ENCODE data around the gene GGN. TPM values are rescaled to one million over a fixed set of nuclear protein-coding genes. Genes with fewer than 3 reads are reported as not detected.
A peak's percentile ranks its signal among the peaks of the same experiment; 100 is the strongest.

Gene GGN
- total and polyA plus RNA-seq, 12 donors = 0.13 to 0.57 (median 0.38) TPM; not detected in 6

DNA sequence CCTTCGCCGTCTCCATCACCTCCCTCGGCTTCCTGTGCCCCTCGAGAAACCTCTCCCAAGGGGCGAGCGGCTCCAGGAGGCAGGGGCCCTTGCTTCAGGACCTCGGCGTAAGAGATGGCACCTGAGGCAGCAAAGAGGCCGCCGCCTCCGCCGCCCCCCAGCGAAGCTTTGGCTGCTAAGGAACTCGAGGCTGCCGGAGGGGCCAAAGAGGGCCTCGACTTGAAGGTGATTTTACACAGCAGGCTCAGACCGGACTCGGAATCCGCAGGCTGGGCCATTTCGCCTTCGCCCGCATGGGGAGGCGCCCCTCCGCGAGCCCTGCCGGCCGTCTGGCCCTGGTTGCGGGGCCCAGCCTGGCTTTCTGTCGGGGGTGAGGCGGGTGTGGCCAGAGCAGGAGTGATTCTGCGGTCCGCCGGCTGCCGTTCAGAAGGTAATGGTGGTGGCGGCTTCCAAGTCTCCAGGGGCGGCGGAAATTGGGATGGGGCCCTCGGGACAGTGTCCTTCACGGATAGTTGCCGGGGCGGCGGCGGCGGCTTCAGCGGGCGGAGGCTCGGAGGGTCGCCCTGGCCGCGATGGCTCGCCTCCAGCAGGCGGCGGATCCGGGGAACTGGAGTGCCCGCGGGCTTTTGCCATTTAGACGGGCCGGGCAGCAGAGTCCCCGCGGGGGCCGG is 1.4 kb downstream of the GGN start:
- peaks cover 0 to 57% (median 0%) of the 10 kb centered on the region in 7 donors for H3K27me3 ChIP-seq
- TF ChIP-seq, protein P1, sequence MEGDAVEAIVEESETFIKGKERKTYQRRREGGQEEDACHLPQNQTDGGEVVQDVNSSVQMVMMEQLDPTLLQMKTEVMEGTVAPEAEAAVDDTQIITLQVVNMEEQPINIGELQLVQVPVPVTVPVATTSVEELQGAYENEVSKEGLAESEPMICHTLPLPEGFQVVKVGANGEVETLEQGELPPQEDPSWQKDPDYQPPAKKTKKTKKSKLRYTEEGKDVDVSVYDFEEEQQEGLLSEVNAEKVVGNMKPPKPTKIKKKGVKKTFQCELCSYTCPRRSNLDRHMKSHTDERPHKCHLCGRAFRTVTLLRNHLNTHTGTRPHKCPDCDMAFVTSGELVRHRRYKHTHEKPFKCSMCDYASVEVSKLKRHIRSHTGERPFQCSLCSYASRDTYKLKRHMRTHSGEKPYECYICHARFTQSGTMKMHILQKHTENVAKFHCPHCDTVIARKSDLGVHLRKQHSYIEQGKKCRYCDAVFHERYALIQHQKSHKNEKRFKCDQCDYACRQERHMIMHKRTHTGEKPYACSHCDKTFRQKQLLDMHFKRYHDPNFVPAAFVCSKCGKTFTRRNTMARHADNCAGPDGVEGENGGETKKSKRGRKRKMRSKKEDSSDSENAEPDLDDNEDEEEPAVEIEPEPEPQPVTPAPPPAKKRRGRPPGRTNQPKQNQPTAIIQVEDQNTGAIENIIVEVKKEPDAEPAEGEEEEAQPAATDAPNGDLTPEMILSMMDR (IDR thresholded peaks at IDR 0.05) = no peak
- ATAC-seq (peak in 1 of 8 donors; percentile 4), DNase-seq (no peak)
- peaks cover 0 to 51% (median 29%) of the 10 kb centered on the region in 9 donors for H3K36me3 ChIP-seq
- peak overlapping the region in 1 of 10 donors; percentile 87 for H3K27ac ChIP-seq
- no peaks in the 10 kb centered on the region for H3K9me3 ChIP-seq
- intact Hi-C loops (cut with DNase I) = no loop called here
- H3K4me1 ChIP-seq = peaks cover 15 to 47% (median 33%) of the 10 kb centered on the region in 9 donors
- H3K4me3 ChIP-seq = peak overlapping the region in 3 of 10 donors; percentile 57 to 64 (median 59)
- WGBS, 2 donors = 52 to 56% methylated on average over 61 of the region's 61 CpGs

DNA sequence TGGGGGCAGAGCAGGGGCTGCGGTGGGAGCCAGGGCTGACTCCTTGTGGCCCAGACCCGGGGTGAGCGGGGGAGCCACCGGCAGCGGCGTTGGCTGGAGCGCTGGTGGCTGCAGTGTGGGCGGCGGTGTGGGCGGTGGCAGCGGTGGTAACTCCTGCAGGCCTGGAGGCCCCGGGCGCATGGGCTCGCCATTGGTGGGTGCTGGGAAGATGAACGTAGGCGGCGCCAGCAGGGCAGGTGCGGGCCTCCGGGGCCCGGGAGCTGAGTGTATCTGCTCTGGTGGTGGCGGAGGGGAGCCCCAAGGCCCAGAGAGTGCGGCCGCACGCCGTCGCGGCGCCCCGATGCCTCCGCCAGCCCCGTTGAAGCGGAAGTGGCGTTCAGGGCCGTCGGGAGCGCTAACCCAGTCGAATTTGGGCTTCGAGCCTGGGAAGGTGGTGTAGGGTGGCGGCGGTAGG is 2.0 kb downstream of the GGN start:
- Histone ChIP-seq H3K36me3 (peaks cover 0 to 57% (median 35%) of the 10 kb centered on the region in 9 donors), H3K9me3 (no peaks in the 10 kb centered on the region), H3K27me3 (peaks cover 0 to 55% (median 0%) of the 10 kb centered on the region in 7 donors), H3K4me3 (no peak overlapping the region), H3K27ac (no peak overlapping the region), H3K4me1 (peaks cover 15 to 47% (median 33%) of the 10 kb centered on the region in 9 donors)
- TF ChIP-seq, protein P1 (IDR thresholded peaks at IDR 0.05) = no peak
- DNase-seq (no peak), ATAC-seq (no peak)
- 54 to 66% methylated on average over 33 to 40 of the region's 40 CpGs for WGBS, 2 donors
- intact Hi-C loops (cut with DNase I) = no loop called here

DNA sequence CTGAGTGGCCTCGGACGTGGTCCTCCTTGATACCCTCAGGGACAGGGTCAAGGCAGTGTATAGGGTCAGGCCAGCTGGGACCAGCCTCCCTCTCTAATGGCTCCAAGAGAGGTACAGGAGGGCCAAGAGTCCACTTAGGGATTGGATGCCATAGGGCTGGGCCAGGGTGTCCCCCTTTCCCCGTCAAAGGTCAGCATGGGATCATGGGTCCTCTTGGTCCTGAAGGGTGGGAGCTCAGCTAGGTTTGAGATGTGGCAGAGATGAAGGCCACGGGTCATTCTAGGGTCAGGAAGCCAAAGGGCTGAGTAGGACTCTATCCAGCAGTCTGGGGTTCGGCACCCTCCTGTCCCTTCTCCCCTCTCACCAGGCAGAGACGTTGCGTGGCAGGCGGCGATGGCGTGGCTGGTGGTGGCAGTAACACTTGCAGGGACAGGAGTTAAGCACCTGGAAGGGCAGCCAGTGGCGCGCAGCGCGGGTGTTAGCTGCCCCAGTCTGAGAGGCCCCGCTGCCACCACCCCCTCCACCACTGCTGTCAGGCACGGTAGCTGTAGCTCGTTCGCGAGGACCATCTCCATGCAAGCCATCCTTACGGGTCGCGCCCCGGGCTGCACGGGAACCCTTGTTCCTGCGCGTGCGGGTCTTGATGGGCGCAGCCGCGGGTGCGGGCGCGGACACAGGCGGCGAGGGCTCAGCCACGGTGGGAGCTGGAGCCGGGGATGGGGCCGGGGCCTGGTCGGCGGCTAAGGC is 2.6 kb downstream of the GGN start:
- intact Hi-C loops (cut with DNase I) = no loop called here
- H3K36me3 ChIP-seq = peaks cover 0 to 63% (median 39%) of the 10 kb centered on the region in 9 donors
- DNase-seq = no peak
- H3K27ac ChIP-seq = no peak overlapping the region
- 80 to 81% methylated on average over 40 of the region's 40 CpGs for WGBS, 2 donors
- H3K4me1 ChIP-seq = peaks cover 15 to 45% (median 33%) of the 10 kb centered on the region in 9 donors
- H3K4me3 ChIP-seq = no peak overlapping the region
- TF ChIP-seq, protein P1 (IDR thresholded peaks at IDR 0.05) = no peak
- no peaks in the 10 kb centered on the region for H3K9me3 ChIP-seq
- peaks cover 0 to 49% (median 0%) of the 10 kb centered on the region in 7 donors for H3K27me3 ChIP-seq
- ATAC-seq = no peak

DNA sequence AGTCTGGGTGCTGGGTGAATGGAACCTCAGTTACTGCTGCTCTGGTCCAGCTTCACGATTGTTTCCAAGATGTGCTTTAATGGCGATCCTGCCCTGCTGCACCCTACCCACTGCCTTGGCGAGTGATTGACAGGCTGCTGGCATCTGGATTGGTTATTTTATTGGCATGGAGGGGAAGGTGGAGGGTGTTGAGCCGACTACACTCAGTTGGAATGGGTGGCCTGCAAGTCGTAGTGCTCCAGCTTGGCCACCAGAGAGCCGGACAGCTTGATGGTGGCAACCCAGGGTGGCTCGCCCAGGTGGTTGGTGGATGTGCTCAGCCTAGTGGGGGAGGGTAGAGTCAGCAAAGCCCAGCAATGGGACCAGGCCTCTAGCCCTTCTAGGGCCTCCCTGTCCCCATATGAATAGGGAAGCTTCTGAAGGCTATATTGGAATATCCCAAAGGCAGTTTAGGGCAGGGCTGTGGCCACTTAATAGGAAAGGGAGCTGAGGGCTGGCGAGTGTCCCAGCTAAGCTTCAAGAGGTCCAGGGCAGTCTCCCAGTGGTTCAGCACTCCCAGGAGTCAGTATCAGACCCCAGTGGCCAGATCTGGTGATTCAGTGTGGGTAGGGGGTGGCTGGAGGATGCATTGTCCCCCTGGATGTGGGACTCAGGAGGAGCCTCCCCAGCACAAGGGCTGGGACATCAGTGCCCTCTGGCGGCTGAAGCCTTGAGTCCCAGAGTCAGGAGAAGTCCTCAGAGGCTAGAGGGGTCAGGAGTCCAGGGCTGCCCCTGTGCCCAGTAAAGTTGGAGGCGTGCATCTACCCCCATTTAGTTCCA is 3.4 kb downstream of the GGN start:
- ATAC-seq = no peak
- Histone ChIP-seq H3K4me1 (peaks cover 15 to 38% (median 33%) of the 10 kb centered on the region in 9 donors), H3K9me3 (no peaks in the 10 kb centered on the region), H3K27me3 (peaks cover 0 to 41% (median 0%) of the 10 kb centered on the region in 7 donors), H3K27ac (no peak overlapping the region), H3K4me3 (no peak overlapping the region), H3K36me3 (peaks cover 0 to 71% (median 47%) of the 10 kb centered on the region in 9 donors)
- TF ChIP-seq, protein P1 (IDR thresholded peaks at IDR 0.05) = peak in 1 of 9 donors; percentile 12
- intact Hi-C loops (cut with DNase I) = no loop called here
- no peak for DNase-seq
- 84 to 88% methylated on average over 10 of the region's 10 CpGs for WGBS, 2 donors

Data from heart right ventricle (tissue), 16 donors.